Panc1 (cell line): ENCODE results near the gene BCL10. TPM values are rescaled to one million over a fixed set of nuclear protein-coding genes. Genes with fewer than 3 reads are reported as not detected.
"Not testable (repeated sequence)": the region's sequence is repeated elsewhere in the genome, so short reads cannot be mapped to it uniquely, and the experiment has no call there.

ENCODE experiments used
- ATAC-seq: fragments of 200-7000 bp; cut with Tn5 transposase; 2 replicates; pipeline ENCODE4 v1.9.1; 2020; ENCODE audit warnings: mild to moderate bottlenecking, moderate library complexity
- BruUV-seq: library from RNA; stranded (reverse); fragments of 400-500 nt; replicated peaks from 2 replicates; lab custom pipeline; 2021; lab: Mats Ljungman, UMichigan
- CTCF ChIA-PET: fragments of 300-600 bp; sonication (Branson Sonifier 250); formaldehyde crosslinking; loops from one replicate; lab custom pipeline; 2022; ENCODE audit warnings: antibody characterized with exemption; lab: Charles Lee
- POLR2A ChIA-PET: fragments of 300-600 bp; sonication (Branson Sonifier 250); formaldehyde crosslinking; loops from one replicate; lab custom pipeline; 2022; ENCODE audit warnings: antibody characterized with exemption; lab: Charles Lee
- DNase-seq: peaks from one replicate; pipeline ENCODE4 v3.0.0-alpha.2; 2010; ENCODE audit warnings: low read depth, low spot score
- H3K27ac ChIP-seq: 2 replicates; pipeline ENCODE4 v1.5.1; 2011; ENCODE audit warnings: mild to moderate bottlenecking, low read length, inconsistent platforms
- H3K27me3 ChIP-seq: fragments of 200-500 bp; sonication (Bioruptor generic); 2 replicates; pipeline ENCODE4 v1.6.0; 2014; ENCODE audit warnings: low read length, inconsistent platforms; ENCODE audit not compliant: control insufficient read depth, insufficient read depth
- H3K36me3 ChIP-seq: fragments of 200-500 bp; sonication (Bioruptor generic); 2 replicates; pipeline ENCODE4 v1.5.1; 2014; ENCODE audit warnings: inconsistent platforms, mild to moderate bottlenecking, low read length, moderate library complexity; ENCODE audit not compliant: control insufficient read depth, insufficient read depth
- H3K4me1 ChIP-seq: 2 replicates; pipeline ENCODE4 v1.5.1; 2011; ENCODE audit warnings: inconsistent platforms, mild to moderate bottlenecking, low read length, moderate library complexity; ENCODE audit not compliant: control insufficient read depth, insufficient read depth
- H3K4me3 ChIP-seq, 2 experiments: 2 replicates each; pipeline ENCODE4 v1.5.1; 2011 to 2012; ENCODE audit warnings: low read depth in 2 of 2, low read length in 2 of 2, mild to moderate bottlenecking in 2 of 2, inconsistent platforms in 1 of 2, moderate library complexity in 1 of 2
- H3K9me3 ChIP-seq: fragments of 200-500 bp; sonication (Bioruptor generic); 2 replicates; pipeline ENCODE4 v1.5.1; 2014; ENCODE audit warnings: low read depth, mild to moderate bottlenecking, inconsistent platforms, low read length, moderate library complexity; ENCODE audit not compliant: control insufficient read depth, insufficient read depth
- CTCF ChIP-seq: fragments of 450-650 bp; IDR thresholded peaks from 2 replicates; pipeline ENCODE4 v1.5.1; 2017; ENCODE audit warnings: mild to moderate bottlenecking
- POLR2AphosphoS5 ChIP-seq: IDR thresholded peaks from 2 replicates; pipeline ENCODE4 v1.6.1; 2012; ENCODE audit warnings: mild to moderate bottlenecking, low read depth, low read length, moderate library complexity
- REST ChIP-seq, 2 experiments: IDR thresholded peaks; 2 replicates each; pipeline ENCODE4 v1.6.1; 2011 to 2012; ENCODE audit warnings: low read depth in 2 of 2, control low read depth in 1 of 2, low read length in 1 of 2, mild to moderate bottlenecking in 1 of 2, moderate library complexity in 1 of 2; ENCODE audit not compliant: insufficient read depth in 1 of 2
- SIN3A ChIP-seq: IDR thresholded peaks from 2 replicates; pipeline ENCODE4 v1.6.1; 2012; ENCODE audit warnings: low read depth, mild to moderate bottlenecking, low read length, moderate library complexity, borderline replicate concordance; ENCODE audit not compliant: insufficient read depth
- TCF7L2 ChIP-seq: IDR thresholded peaks from 2 replicates; pipeline ENCODE4 v1.6.1; 2011; ENCODE audit warnings: mild to moderate bottlenecking, low read depth, low read length, inconsistent platforms
- in situ Hi-C: cut with HindIII; loops from 2 replicates; pipeline ENCODE4 v1.10.0; 2016; ENCODE audit warnings: low sequenced_read_pairs, low pct_unique_long_range_greater_than_20kb
- intact Hi-C: fragments of 100-400 bp; cut with micrococcal nuclease; formaldehyde crosslinking; loops from one replicate; pipeline ENCODE4 v1.10.0; 2022; ENCODE audit not compliant: unreplicated experiment
- total RNA-seq: library from RNA; stranded (reverse); gene quantifications from one replicate; pipeline ENCODE4 v1.2.1, GENCODE V29; 2021; ENCODE audit not compliant: unreplicated experiment

Gene BCL10
- total RNA-seq, 1 experiment from 2014 or later: 69.9 TPM

DNA sequence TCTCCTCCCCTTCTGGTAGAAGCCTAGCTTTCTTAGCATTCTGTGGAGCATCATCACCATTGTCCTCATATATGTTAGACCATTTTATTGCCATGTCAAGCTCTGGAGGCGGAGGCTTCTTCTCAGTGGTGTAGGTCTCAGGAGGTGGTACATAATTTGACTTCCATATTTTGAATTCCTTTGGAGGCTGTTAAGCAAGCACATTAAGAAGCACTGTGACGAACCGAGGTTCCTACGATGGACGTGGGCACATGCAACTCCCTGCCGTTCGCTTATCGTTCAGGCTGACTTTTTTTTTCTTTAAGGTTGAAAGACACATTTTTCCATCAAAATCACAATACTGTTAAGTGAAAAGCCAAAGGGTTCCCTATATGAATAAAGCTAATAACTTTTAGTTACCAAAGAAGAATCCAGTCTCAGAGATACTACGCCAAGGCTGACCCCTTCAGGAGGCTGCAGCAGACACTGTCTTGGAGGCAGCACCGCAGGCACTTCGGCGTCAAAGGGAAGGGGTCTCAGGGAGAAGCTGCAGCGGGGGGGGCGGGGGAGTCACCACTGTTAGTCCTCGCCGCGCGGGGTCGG is 17.8 kb downstream of the BCL10 start:
- CTCF ChIA-PET: interaction anchor here (0.6 to 3.7 kb wide), 20 partner anchors 8 to 1125 kb away, joined by 3 to 36 read pairs (median 4); partner anchors contain the start of gene BCL10
- TF ChIP-seq REST (IDR thresholded peaks at IDR 0.05; ENCODE audit: insufficient read depth in 1 of 2, low read depth in 2 of 2, low read length in 1 of 2) (no peak), SIN3A (no peak), TCF7L2 (no peak), POLR2AphosphoS5 (no peak), CTCF (no peak)
- BruUV-seq: no TSS peak
- in situ Hi-C loops: no loop called here
- DNase-seq (no peak), ATAC-seq (peak; percentile 43)
- intact Hi-C loops: loop anchor here (1.0 kb wide), 1 partner anchor 149 kb away; no protein-coding TSS in a partner anchor
- H3K4me3 ChIP-seq: peak overlapping the region; percentile 69 to 83
- peaks cover 30% of the 10 kb centered on the region for H3K36me3 ChIP-seq
- H3K4me1 ChIP-seq: peaks cover 21% of the 10 kb centered on the region
- peaks cover 22% of the 10 kb centered on the region; the same call in 1 of the 2 replicates for H3K9me3 ChIP-seq
- POLR2A ChIA-PET: interaction anchor here (0.5 to 2.4 kb wide), 8 partner anchors 18 to 583 kb away, joined by 3 to 11 read pairs (median 4); partner anchors contain the start of gene BCL10
- H3K27ac ChIP-seq: peak overlapping the region; percentile 86
- no peaks in the 10 kb centered on the region for H3K27me3 ChIP-seq

GRCh38 chr1:85249042-85249441 is 27.4 kb downstream of the BCL10 start:
- ATAC-seq, in situ Hi-C loops, H3K27me3 ChIP-seq, H3K9me3 ChIP-seq, intact Hi-C loops, H3K27ac ChIP-seq, POLR2A ChIA-PET, BruUV-seq, DNase-seq, H3K4me3 ChIP-seq, H3K4me1 ChIP-seq: not testable (repeated sequence)
- H3K36me3 ChIP-seq: peaks cover 27% of the 10 kb centered on the region
- CTCF ChIA-PET: interaction anchor here (0.6 kb wide), 1 partner anchor 50 kb away, joined by 3 read pairs; no protein-coding TSS in a partner anchor

- DNase-seq (no peak), ATAC-seq (no peak)
- Histone ChIP-seq H3K4me1 (peaks cover 13% of the 10 kb centered on the region), H3K9me3 (no peaks in the 10 kb centered on the region), H3K4me3 (no peak overlapping the region), H3K27ac (no peak overlapping the region), H3K36me3 (no peaks in the 10 kb centered on the region), H3K27me3 (no peaks in the 10 kb centered on the region)
- intact Hi-C loops (no loop called here), in situ Hi-C loops (no loop called here)
- ChIA-PET CTCF (interaction anchor here (1.3 kb wide), 1 partner anchor 9 kb away, joined by 3 read pairs; no protein-coding TSS in a partner anchor), POLR2A (no interaction called here)
- BruUV-seq: no TSS peak
- TF ChIP-seq TCF7L2 (no peak), CTCF (no peak), SIN3A (no peak), POLR2AphosphoS5 (no peak), REST (IDR thresholded peaks at IDR 0.05; ENCODE audit: insufficient read depth in 1 of 2, low read depth in 2 of 2, low read length in 1 of 2) (no peak)
Measured at GRCh38 chr1:85245891-85246290, 30.5 kb downstream of the BCL10 start.
